ENCODE data around the gene C1orf21. TPM values are rescaled to one million over a fixed set of nuclear protein-coding genes. Genes with fewer than 3 reads are reported as not detected.

Gene C1orf21
- total RNA-seq, 1 donor from 2014 or later, result 31.8 TPM

GRCh38 chr1:184404727-184405027 is 17.8 kb downstream of the C1orf21 start:
- no peaks in the 10 kb centered on the region for H3K9me3 Mint-ChIP-seq (ENCODE audit: unreplicated experiment)

DNA sequence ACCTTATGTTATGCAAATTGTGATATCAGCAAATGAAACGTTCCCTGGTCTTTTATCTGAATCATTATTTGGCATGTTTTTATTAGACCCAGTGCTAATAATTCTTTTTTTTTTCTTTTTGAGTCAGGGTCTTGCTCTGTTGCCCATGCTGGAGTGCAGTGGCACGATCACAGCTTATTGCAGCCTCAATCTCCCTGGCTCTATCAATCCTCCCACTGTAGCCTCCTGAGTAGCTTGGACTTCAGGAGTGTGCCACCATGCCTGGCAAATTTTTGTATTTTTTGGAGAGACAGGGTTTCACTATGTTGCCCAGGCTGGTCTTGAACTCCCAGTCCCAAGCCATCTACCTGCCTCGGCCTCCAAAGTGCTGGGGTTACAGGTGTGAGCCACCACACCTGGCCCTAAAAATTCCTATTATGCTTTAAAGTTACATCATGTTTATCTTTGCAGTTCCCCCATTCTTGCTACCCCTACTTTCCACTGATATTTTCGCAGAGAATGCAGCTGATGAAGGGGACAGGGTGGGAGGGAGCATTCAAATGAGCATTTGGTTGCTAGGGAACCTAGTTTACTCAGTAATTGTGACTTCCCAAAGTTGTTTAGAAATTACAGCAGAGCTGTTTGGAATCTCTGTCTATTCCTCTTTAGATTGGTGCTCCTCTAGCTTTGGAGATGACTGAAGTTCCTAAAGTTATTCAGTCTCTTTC is 18.4 kb downstream of the C1orf21 start:
- no peak for DNase-seq (ENCODE audit: extremely low spot score, unreplicated experiment)
- no peak for TF ChIP-seq CTCF (IDR thresholded peaks at IDR 0.05)

More at GRCh38 chr1:184404727-184405027, 17.8 kb downstream of the C1orf21 start:
- H3K27ac Mint-ChIP-seq (ENCODE audit: unreplicated experiment), result no peak overlapping the region
- H3K36me3 Mint-ChIP-seq (ENCODE audit: unreplicated experiment), result no peaks in the 10 kb centered on the region
- TF ChIP-seq CTCF (IDR thresholded peaks at IDR 0.05), result no peak
- no peak for DNase-seq (ENCODE audit: extremely low spot score, unreplicated experiment)
- no peak overlapping the region for H3K4me3 Mint-ChIP-seq (ENCODE audit: unreplicated experiment)
- no peaks in the 10 kb centered on the region for H3K27me3 Mint-ChIP-seq (ENCODE audit: unreplicated experiment)
- peaks cover 20% of the 10 kb centered on the region for H3K4me1 Mint-ChIP-seq (ENCODE audit: unreplicated experiment)

DNA sequence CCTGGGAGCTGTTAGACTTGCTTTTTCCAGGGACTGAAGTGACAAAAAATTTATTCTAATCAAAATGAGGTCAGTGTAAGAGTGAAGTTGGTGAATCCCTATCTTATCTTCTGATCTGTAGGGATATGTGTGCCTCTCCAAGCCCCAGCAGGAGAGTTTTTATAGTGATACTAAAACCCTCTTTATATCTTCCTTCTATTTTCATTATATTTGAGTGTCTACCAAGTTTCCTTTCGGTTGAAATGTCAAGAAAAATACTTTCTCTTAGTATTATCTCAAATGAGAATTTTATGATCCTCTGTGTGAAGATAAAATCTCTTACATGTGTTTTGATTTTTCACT is 18.9 kb downstream of the C1orf21 start:
- DNase-seq (ENCODE audit: extremely low spot score, unreplicated experiment), result no peak
- Mint-ChIP-seq H3K9me3 (ENCODE audit: unreplicated experiment) (no peaks in the 10 kb centered on the region), H3K36me3 (ENCODE audit: unreplicated experiment) (no peaks in the 10 kb centered on the region), H3K27ac (ENCODE audit: unreplicated experiment) (no peak overlapping the region), H3K27me3 (ENCODE audit: unreplicated experiment) (no peaks in the 10 kb centered on the region), H3K4me3 (ENCODE audit: unreplicated experiment) (no peak overlapping the region), H3K4me1 (ENCODE audit: unreplicated experiment) (peaks cover 21% of the 10 kb centered on the region)
- TF ChIP-seq CTCF (IDR thresholded peaks at IDR 0.05), result no peak

More for the DNA sequence above, 18.4 kb downstream of the C1orf21 start:
- no peaks in the 10 kb centered on the region for H3K9me3 Mint-ChIP-seq (ENCODE audit: unreplicated experiment)
- no peaks in the 10 kb centered on the region for H3K27me3 Mint-ChIP-seq (ENCODE audit: unreplicated experiment)
- no peak overlapping the region for H3K4me3 Mint-ChIP-seq (ENCODE audit: unreplicated experiment)
- no peaks in the 10 kb centered on the region for H3K36me3 Mint-ChIP-seq (ENCODE audit: unreplicated experiment)
- H3K27ac Mint-ChIP-seq (ENCODE audit: unreplicated experiment), result no peak overlapping the region
- H3K4me1 Mint-ChIP-seq (ENCODE audit: unreplicated experiment), result peaks cover 21% of the 10 kb centered on the region

DNA sequence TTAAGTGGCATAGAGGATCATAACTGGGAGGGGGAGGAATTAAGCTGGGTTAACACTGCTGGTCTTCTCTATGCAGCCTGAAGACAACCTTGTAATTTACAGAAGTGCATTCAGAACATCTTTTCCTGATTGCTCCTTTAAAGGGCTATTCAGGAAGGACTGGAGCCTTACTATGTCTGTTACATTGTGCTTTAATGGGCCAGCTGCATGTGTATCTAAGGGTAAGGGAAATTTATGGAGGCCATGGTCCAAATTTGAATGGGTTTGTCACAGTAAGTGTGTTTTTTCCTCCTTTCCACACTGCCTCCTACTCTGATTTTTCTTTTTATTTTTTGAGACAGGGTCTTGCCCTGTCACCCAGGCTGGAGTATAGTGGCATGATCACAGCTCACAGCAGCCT is 19.6 kb downstream of the C1orf21 start:
- no peak for TF ChIP-seq CTCF (IDR thresholded peaks at IDR 0.05)
- Mint-ChIP-seq H3K27ac (ENCODE audit: unreplicated experiment) (no peak overlapping the region), H3K4me1 (ENCODE audit: unreplicated experiment) (peaks cover 21% of the 10 kb centered on the region), H3K36me3 (ENCODE audit: unreplicated experiment) (no peaks in the 10 kb centered on the region), H3K9me3 (ENCODE audit: unreplicated experiment) (no peaks in the 10 kb centered on the region), H3K4me3 (ENCODE audit: unreplicated experiment) (no peak overlapping the region), H3K27me3 (ENCODE audit: unreplicated experiment) (no peaks in the 10 kb centered on the region)
- no peak for DNase-seq (ENCODE audit: extremely low spot score, unreplicated experiment)

DNA sequence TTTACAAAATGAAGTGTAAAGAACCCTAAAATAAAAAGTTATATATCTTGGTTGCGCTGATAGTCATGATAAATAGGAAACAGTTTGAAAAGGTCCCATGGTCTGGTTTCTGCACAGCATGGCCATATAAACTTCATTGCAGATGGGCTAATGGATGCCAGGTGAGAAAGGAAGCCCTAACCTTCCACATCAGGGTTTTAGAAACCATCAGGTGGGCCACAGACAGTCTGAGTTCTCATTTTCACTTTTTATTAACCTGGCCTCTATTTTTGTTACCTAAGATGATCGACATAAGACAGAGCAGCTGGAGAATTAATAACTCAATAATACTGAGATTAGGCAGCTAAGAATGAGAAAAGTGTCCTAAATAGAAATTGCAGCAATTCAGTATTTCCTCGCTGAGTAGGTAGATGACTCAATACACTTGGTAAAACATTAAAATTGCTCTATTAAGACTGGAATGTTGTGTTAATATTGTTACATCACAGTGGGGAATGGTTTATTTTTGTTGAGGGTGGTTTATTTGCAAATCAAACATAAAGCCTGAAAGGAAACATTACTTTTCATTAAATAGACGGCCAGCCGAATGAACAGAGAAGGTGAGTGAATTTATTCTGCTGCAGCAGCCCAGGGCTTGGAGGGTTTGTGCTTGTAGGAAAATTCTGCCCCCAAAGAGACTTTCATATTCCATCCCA is 21.1 kb downstream of the C1orf21 start:
- no peak for TF ChIP-seq CTCF (IDR thresholded peaks at IDR 0.05)
- Mint-ChIP-seq H3K4me3 (ENCODE audit: unreplicated experiment) (no peak overlapping the region), H3K36me3 (ENCODE audit: unreplicated experiment) (peaks cover under 1% of the 10 kb centered on the region), H3K27ac (ENCODE audit: unreplicated experiment) (peak overlapping the region; percentile 74), H3K4me1 (ENCODE audit: unreplicated experiment) (peaks cover 21% of the 10 kb centered on the region), H3K27me3 (ENCODE audit: unreplicated experiment) (no peaks in the 10 kb centered on the region), H3K9me3 (ENCODE audit: unreplicated experiment) (no peaks in the 10 kb centered on the region)
- DNase-seq (ENCODE audit: extremely low spot score, unreplicated experiment), result no peak
